Measurements from ENCODE around the gene SOX12. TPM values are rescaled to one million over a fixed set of nuclear protein-coding genes. Genes with fewer than 3 reads are reported as not detected.
"Not testable (repeated sequence)": the region's sequence is repeated elsewhere in the genome, so short reads cannot be mapped to it uniquely, and the experiment has no call there.

Gene SOX12
- total and polyA plus RNA-seq, 3 donors from 2014 or later = 13.4 to 23.8 (median 19.2) TPM

DNA sequence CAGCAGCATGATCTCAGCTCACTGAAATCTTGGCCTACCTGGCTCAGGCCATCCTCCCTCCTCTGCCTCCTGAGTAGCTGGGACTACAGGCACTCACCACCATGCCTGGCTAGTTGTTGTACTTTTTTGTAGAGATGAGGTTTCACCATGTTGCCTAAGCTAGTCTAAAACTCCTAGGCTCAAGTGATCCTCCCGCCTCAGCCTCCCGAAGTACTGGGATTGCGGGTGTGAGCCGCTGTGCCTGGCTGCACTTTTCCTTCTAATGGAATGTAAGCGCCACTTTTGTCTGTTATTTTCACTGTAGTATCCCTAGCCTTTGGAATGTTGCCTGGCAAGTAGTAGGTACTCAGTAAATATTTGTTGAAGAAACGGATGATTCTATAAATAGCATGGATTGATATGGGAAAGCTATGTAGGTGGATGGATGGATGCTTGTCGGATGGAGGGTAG lies 44.8 kb downstream of the SOX12 start:
- intact Hi-C loops (cut with DNase I; ENCODE audit: low total_unique reads) = no loop called here
- no peak for DNase-seq
- no peak overlapping the region for H3K4me3 ChIP-seq
- 84 to 91% methylated on average over 7 of the region's 7 CpGs for WGBS, 2 donors
- no peaks in the 10 kb centered on the region for H3K9me3 ChIP-seq
- no peaks in the 10 kb centered on the region for H3K36me3 ChIP-seq (ENCODE audit: low read depth, missing control alignments)
- H3K27ac ChIP-seq = no peak overlapping the region
- H3K4me1 ChIP-seq = peaks cover 8% of the 10 kb centered on the region
- no peak for TF ChIP-seq POLR2A (IDR thresholded peaks at IDR 0.05)
- TF ChIP-seq, protein P1, sequence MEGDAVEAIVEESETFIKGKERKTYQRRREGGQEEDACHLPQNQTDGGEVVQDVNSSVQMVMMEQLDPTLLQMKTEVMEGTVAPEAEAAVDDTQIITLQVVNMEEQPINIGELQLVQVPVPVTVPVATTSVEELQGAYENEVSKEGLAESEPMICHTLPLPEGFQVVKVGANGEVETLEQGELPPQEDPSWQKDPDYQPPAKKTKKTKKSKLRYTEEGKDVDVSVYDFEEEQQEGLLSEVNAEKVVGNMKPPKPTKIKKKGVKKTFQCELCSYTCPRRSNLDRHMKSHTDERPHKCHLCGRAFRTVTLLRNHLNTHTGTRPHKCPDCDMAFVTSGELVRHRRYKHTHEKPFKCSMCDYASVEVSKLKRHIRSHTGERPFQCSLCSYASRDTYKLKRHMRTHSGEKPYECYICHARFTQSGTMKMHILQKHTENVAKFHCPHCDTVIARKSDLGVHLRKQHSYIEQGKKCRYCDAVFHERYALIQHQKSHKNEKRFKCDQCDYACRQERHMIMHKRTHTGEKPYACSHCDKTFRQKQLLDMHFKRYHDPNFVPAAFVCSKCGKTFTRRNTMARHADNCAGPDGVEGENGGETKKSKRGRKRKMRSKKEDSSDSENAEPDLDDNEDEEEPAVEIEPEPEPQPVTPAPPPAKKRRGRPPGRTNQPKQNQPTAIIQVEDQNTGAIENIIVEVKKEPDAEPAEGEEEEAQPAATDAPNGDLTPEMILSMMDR (IDR thresholded peaks at IDR 0.05) = no peak
- no peaks in the 10 kb centered on the region for H3K27me3 ChIP-seq

DNA sequence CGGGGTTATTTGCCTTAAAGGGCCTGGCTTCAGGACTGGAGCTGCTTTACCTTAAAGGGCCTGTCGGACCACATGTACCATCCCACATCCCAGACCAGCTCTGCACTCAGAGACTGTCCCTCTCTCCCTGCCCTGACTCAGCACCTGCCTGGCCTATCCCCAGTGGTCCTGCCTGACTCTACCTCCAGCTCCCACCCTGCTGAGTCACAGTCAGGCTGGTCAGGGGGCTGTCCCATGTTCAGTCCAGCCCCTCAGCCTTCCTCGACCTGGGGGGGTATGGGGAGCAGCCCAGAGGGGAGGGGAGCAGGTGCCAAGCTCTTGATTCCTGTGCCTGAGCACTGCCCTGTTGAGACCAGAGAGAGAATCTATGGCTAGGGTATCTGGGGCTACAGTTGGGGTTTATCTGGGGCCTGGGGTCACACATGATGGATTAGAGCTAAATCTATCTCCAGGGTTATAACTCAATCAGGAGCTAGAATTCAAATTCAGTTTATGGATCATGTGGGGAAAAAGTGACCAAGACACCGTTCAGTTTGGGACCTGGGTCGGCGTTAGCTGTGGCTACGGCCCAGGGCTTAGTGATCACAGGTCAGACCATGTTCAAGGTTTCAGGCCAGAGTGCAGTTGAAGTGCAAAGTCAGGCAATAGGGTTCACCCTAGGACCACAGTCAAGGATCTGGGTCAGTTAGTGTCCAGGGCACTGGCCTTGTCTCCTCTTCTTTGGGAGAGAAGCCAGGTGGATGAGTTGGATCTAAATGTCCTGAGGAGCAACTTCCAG lies 45.8 kb downstream of the SOX12 start:
- DNase-seq = no peak
- intact Hi-C loops (cut with DNase I; ENCODE audit: low total_unique reads) = no loop called here
- peaks cover 8% of the 10 kb centered on the region for H3K4me1 ChIP-seq
- H3K9me3 ChIP-seq = no peaks in the 10 kb centered on the region
- no peaks in the 10 kb centered on the region for H3K36me3 ChIP-seq (ENCODE audit: low read depth, missing control alignments)
- H3K27me3 ChIP-seq = no peaks in the 10 kb centered on the region
- no peak overlapping the region for H3K4me3 ChIP-seq
- WGBS, 2 donors = 70 to 96% methylated on average over 4 to 7 of the region's 7 CpGs
- H3K27ac ChIP-seq = no peak overlapping the region
- TF ChIP-seq, protein P1 (IDR thresholded peaks at IDR 0.05) = no peak
- TF ChIP-seq POLR2A (IDR thresholded peaks at IDR 0.05) = no peak

DNA sequence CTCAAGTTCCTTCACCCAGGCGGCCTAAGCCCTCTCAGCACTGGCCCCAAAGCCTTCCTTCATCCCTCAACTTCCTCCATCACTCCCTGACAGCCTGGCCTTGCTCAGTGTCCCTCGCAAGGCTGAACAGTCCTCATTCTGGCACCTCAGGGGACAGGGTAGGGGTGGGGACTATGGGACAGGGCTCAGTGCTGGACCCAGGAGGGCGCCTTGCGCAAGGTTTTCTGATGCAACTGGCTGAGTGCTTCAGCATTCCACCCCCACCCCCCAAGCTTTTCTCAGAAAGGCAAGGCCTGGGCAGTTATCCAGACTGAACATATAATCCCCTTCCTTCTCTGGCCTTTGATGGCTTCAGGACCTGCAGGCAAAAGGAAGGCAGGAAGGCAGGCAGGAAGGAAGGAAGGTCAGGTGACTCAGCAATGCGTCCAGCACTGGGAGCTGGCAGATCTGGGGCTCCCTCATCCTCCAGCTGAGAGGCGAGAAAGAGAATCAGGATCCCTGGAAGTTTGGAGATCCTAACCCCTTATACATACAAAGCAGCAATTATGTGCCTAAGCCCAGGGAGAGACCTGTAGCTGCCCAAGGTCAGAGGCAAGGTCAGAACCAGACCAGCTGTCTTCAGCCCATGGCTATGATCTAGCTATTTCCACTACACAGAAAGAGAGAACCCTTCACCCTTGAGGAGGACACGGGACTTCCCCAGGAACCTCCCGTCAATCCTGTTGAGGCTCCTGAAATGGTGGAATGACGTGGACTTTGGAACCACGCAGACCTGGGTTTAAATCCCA lies 46.6 kb downstream of the SOX12 start:
- H3K27me3 ChIP-seq = no peaks in the 10 kb centered on the region
- no peak overlapping the region for H3K4me3 ChIP-seq
- intact Hi-C loops (cut with DNase I; ENCODE audit: low total_unique reads) = no loop called here
- H3K27ac ChIP-seq = no peak overlapping the region
- no peak for DNase-seq
- peaks cover 8% of the 10 kb centered on the region for H3K4me1 ChIP-seq
- WGBS, 2 donors = 75 to 79% methylated on average over 9 to 10 of the region's 10 CpGs
- TF ChIP-seq, protein P1 (IDR thresholded peaks at IDR 0.05) = no peak
- H3K9me3 ChIP-seq = no peaks in the 10 kb centered on the region
- H3K36me3 ChIP-seq (ENCODE audit: low read depth, missing control alignments) = no peaks in the 10 kb centered on the region

DNA sequence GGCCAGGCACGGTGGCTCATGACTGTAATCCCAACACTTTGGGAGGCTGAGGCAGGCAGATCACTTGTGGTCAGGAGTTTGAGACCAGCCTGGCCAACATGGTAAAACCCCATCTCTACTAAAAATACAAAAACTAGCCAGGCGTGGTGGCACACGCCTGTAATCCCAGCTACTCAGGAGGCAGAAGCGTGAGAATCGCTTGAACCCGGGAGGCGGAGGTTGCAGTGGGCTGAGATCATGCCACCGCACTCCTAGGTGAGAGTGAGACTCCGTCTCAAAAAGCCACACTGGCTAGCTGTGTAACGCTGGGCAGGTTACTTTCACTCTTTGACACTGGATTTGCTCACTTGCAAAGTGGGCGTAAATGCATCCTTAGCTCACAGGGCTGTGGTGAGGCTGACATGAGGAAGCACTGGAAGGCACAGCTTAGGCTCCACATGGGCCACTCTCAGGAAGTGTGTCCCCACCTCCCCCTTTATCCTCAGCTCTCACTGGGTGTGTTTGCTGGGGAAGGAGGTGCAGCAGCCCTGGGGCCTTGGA lies 47.3 kb downstream of the SOX12 start:
- H3K4me1 ChIP-seq; intact Hi-C loops (cut with DNase I; ENCODE audit: low total_unique reads); H3K27me3 ChIP-seq; H3K4me3 ChIP-seq; DNase-seq; H3K27ac ChIP-seq; H3K9me3 ChIP-seq; H3K36me3 ChIP-seq (ENCODE audit: low read depth, missing control alignments): not testable (repeated sequence)
- 95 to 97% methylated on average over 11 of the region's 11 CpGs for WGBS, 2 donors

DNA sequence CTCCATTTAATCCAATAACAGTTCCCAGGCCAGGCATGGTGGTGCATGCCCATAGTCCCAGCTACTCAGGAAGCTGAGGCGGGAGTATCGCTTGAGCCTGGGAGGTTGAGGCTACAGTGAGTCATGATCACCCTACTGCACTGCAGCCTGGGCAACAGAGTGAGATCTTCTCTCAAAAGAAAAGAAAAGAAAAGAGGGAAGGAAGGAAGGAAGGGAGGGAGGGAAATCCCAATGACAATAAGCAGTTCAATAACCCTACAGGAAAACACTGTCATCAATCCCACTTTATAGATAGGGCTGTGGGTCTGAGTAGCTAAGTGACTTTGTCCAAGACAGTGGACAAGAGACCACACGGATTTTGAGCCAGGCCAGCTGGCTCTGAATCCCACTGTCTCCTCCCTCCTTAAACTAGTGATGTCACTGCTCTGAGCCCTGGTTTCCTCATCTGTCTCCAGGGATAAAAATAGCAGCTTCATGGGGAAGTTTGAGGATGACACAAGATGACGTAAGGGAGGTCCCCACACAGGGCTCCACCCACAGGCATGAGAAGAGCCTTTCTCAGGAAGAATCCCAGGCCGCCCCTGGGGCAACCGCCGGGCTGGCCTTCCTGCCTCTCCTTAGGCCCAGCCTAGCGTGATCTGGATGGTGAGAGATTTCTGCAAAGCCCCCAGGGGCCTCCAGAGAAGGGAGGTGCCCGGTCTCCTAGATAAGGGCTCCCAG lies 48.0 kb downstream of the SOX12 start:
- peak; percentile 24 for DNase-seq
- 65 to 80% methylated on average over 9 of the region's 9 CpGs for WGBS, 2 donors
- no peaks in the 10 kb centered on the region for H3K9me3 ChIP-seq
- TF ChIP-seq POLR2A (IDR thresholded peaks at IDR 0.05) = no peak
- TF ChIP-seq, protein P1 (IDR thresholded peaks at IDR 0.05) = no peak
- no peak overlapping the region for H3K27ac ChIP-seq
- H3K36me3 ChIP-seq (ENCODE audit: low read depth, missing control alignments) = no peaks in the 10 kb centered on the region
- H3K4me3 ChIP-seq = no peak overlapping the region
- peaks cover 8% of the 10 kb centered on the region for H3K4me1 ChIP-seq
- intact Hi-C loops (cut with DNase I; ENCODE audit: low total_unique reads) = no loop called here
- no peaks in the 10 kb centered on the region for H3K27me3 ChIP-seq

All from testis (tissue), 3 donors.